Liver (tissue), 9 donors: Measurements from ENCODE around the gene SETD1A. TPM values are rescaled to one million over a fixed set of nuclear protein-coding genes. Genes with fewer than 3 reads are reported as not detected.

Experiments
- DNase-seq: peaks from one replicate; pipeline ENCODE4 v3.0.0-alpha.2; 2017; ENCODE audit warnings: low spot score
- H3K27ac ChIP-seq, 2 donors: one replicate each; pipeline ENCODE4 v1.7.0; 2013; ENCODE audit warnings: inconsistent platforms in 2 of 2, low read length in 2 of 2, control low read depth in 1 of 2, low read depth in 1 of 2, mild to moderate bottlenecking in 1 of 2
- H3K27me3 ChIP-seq, 4 donors: one replicate each; pipeline versions ENCODE4 v1.6.1 to v1.7.0; 2013; ENCODE audit warnings: low read length in 3 of 4, inconsistent platforms in 1 of 4, mild to moderate bottlenecking in 1 of 4, moderate library complexity in 1 of 4; ENCODE audit not compliant: control insufficient read depth in 4 of 4, insufficient read depth in 4 of 4
- H3K36me3 ChIP-seq, 4 donors: one replicate each; pipeline versions ENCODE4 v1.6.1 to v1.7.0; 2013; ENCODE audit warnings: low read length in 3 of 4, mild to moderate bottlenecking in 3 of 4, low read depth in 1 of 4, moderate library complexity in 1 of 4; ENCODE audit not compliant: control insufficient read depth in 4 of 4, insufficient read depth in 3 of 4
- H3K4me1 ChIP-seq, 4 donors: one replicate each; pipeline versions ENCODE4 v1.6.1 to v1.7.0; 2013; ENCODE audit warnings: low read length in 3 of 4, mild to moderate bottlenecking in 3 of 4, moderate library complexity in 1 of 4; ENCODE audit not compliant: control insufficient read depth in 4 of 4, insufficient read depth in 4 of 4
- H3K4me3 ChIP-seq, 3 donors: one replicate each; pipeline versions ENCODE4 v1.6.1 to v1.7.0; 2013; ENCODE audit warnings: low read length in 3 of 3, control low read depth in 1 of 3, low read depth in 1 of 3, mild to moderate bottlenecking in 1 of 3
- H3K9ac ChIP-seq, 2 donors: one replicate each; pipeline ENCODE4 v1.7.0; 2013; ENCODE audit warnings: low read length in 2 of 2, mild to moderate bottlenecking in 2 of 2, moderate library complexity in 2 of 2, control low read depth in 1 of 2, low read depth in 1 of 2
- H3K9me3 ChIP-seq, 4 donors: one replicate each; pipeline versions ENCODE4 v1.6.1 to v1.7.0; 2013; ENCODE audit warnings: low read length in 3 of 4; ENCODE audit not compliant: control insufficient read depth in 4 of 4
- ATF3 ChIP-seq: IDR thresholded peaks from 2 replicates; pipeline ENCODE4 v1.6.1; 2016; ENCODE audit warnings: antibody characterized with exemption
- CTCF ChIP-seq: fragments of 150-350 bp; IDR thresholded peaks from 2 replicates; pipeline ENCODE4 v1.5.1; 2017; ENCODE audit warnings: improper control_type of control experiment, low read depth, low read length; ENCODE audit not compliant: missing input control
- EGR1 ChIP-seq, 2 donors: IDR thresholded peaks; 2 replicates each; pipeline ENCODE4 v1.6.1; 2016 to 2018; ENCODE audit warnings: antibody characterized with exemption in 2 of 2, low read depth in 2 of 2
- FOXA2 ChIP-seq: IDR thresholded peaks from 2 replicates; pipeline ENCODE4 v1.6.1; 2016; ENCODE audit warnings: antibody characterized with exemption
- GABPA ChIP-seq, 2 donors: IDR thresholded peaks in 1 of 2; conservative IDR thresholded peaks in 1 of 2; 2 replicates each; pipeline ENCODE4 v1.6.1; 2016; ENCODE audit warnings: antibody characterized with exemption in 2 of 2, mild to moderate bottlenecking in 1 of 2, moderate library complexity in 1 of 2
- HNF4A ChIP-seq, 2 donors: conservative IDR thresholded peaks; 2 replicates each; pipeline ENCODE4 v1.6.1; 2016; ENCODE audit warnings: antibody characterized with exemption in 2 of 2, mild to moderate bottlenecking in 2 of 2
- JUND ChIP-seq, 2 donors: IDR thresholded peaks; 2 replicates each; pipeline ENCODE4 v1.6.1; 2016; ENCODE audit warnings: antibody characterized with exemption in 2 of 2
- MAX ChIP-seq: IDR thresholded peaks from 2 replicates; pipeline ENCODE4 v1.6.1; 2016; ENCODE audit warnings: antibody characterized with exemption
- RAD21 ChIP-seq, 2 donors: IDR thresholded peaks; 2 replicates each; pipeline ENCODE4 v1.6.1; 2016; ENCODE audit warnings: antibody characterized with exemption in 2 of 2, mild to moderate bottlenecking in 2 of 2
- REST ChIP-seq: IDR thresholded peaks from 2 replicates; pipeline ENCODE4 v1.6.1; 2016; ENCODE audit warnings: antibody characterized with exemption, mild to moderate bottlenecking
- RXRA ChIP-seq, 2 donors: IDR thresholded peaks; 2 replicates each; pipeline ENCODE4 v1.6.1; 2017 to 2018; ENCODE audit warnings: antibody characterized with exemption in 2 of 2, mild to moderate bottlenecking in 1 of 2
- SP1 ChIP-seq: IDR thresholded peaks from 2 replicates; pipeline ENCODE4 v1.6.1; 2018; ENCODE audit warnings: antibody characterized with exemption, mild to moderate bottlenecking
- TAF1 ChIP-seq: conservative IDR thresholded peaks from 2 replicates; pipeline ENCODE4 v1.6.1; 2016; ENCODE audit warnings: antibody characterized with exemption, mild to moderate bottlenecking
- ZBTB33 ChIP-seq: IDR thresholded peaks from 2 replicates; pipeline ENCODE4 v1.6.1; 2016; ENCODE audit warnings: antibody characterized with exemption
- WGBS: extraction: QIAGEN DNeasy Blood & Tissue Kit; methylation state at CpG from one replicate; pipeline ENCODE4 v1.1.7; 2013; 5-methylcytosine and 5-hydroxymethylcytosine counted together
- polyA plus RNA-seq, 2 donors: library from polyadenylated mRNA; stranded (reverse) in 1 of 2; unstranded in 1 of 2; fragments of 200-250 nt in 1 of 2; fragments of >200 nt in 1 of 2; fragmentation: Nextera tagmentation in 1 of 2; extraction: Ambion mirVana in 1 of 2; gene quantifications; one replicate each; pipeline versions ENCODE4 v1.2.1 to v1.2.3, GENCODE V29; 2013 to 2015
- total RNA-seq, 2 donors: library from RNA; depleted of rRNA; stranded (reverse); fragments of >200 nt; gene quantifications; one replicate each; pipeline ENCODE4 v1.2.3, GENCODE V29; 2014
- donor health status: healthy.
- donor health status: healthy.
- donor health status: healthy.
- donor health status: healthy.
- donor health status: healthy.

SETD1A gene
- total and polyA plus RNA-seq, 4 donors, result 2.7 to 4.9 (median 3.7) TPM

- WGBS, result 92% methylated on average over 7 of the region's 7 CpGs
- no peaks in the 10 kb centered on the region for H3K27me3 ChIP-seq
- TF ChIP-seq ZBTB33, result no peak
- no peak for TF ChIP-seq HNF4A (conservative IDR thresholded peaks at IDR 0.05)
- TF ChIP-seq JUND (IDR thresholded peaks at IDR 0.05), result no peak
- no peak for TF ChIP-seq MAX
- TF ChIP-seq REST, result no peak
- TF ChIP-seq TAF1, result no peak
- TF ChIP-seq RAD21 (IDR thresholded peaks at IDR 0.05), result no peak
- TF ChIP-seq SP1, result no peak
- TF ChIP-seq ATF3, result no peak
- no peak for TF ChIP-seq FOXA2
- TF ChIP-seq RXRA (IDR thresholded peaks at IDR 0.05), result no peak
- no peak for TF ChIP-seq CTCF
- H3K9ac ChIP-seq, result no peak overlapping the region
- DNase-seq, result no peak
- no peaks in the 10 kb centered on the region for H3K4me1 ChIP-seq
- no peak overlapping the region for H3K4me3 ChIP-seq
- H3K27ac ChIP-seq, result no peak overlapping the region
- peaks cover 33 to 79% (median 46%) of the 10 kb centered on the region in 4 donors for H3K36me3 ChIP-seq
- no peaks in the 10 kb centered on the region for H3K9me3 ChIP-seq
Measured at GRCh38 chr16:30972872-30973271, 15.3 kb downstream of the SETD1A start.

GRCh38 chr16:30974348-30974747, 16.8 kb downstream of the SETD1A start:
- Histone ChIP-seq H3K4me1 (no peaks in the 10 kb centered on the region), H3K36me3 (peaks cover 29 to 80% (median 45%) of the 10 kb centered on the region in 4 donors), H3K27ac (no peak overlapping the region), H3K4me3 (no peak overlapping the region), H3K9me3 (no peaks in the 10 kb centered on the region), H3K9ac (no peak overlapping the region), H3K27me3 (no peaks in the 10 kb centered on the region)
- TF ChIP-seq EGR1 (IDR thresholded peaks at IDR 0.05; ENCODE audit: low read depth in 2 of 2), result no peak
- TF ChIP-seq GABPA (IDR thresholded peaks at IDR 0.05 in 1 of 2, conservative IDR thresholded peaks at IDR 0.05 in 1 of 2), result no peak
- no peak for TF ChIP-seq HNF4A (conservative IDR thresholded peaks at IDR 0.05)
- TF ChIP-seq ZBTB33, result no peak
- no peak for TF ChIP-seq MAX
- TF ChIP-seq CTCF, result no peak
- no peak for TF ChIP-seq REST
- no peak for TF ChIP-seq FOXA2
- no peak for DNase-seq
- WGBS, result 97% methylated on average over 6 of the region's 6 CpGs
